ENCODE measurements around the gene ADAD2. TPM values are rescaled to one million over a fixed set of nuclear protein-coding genes. Genes with fewer than 3 reads are reported as not detected.

ADAD2 gene
- total and polyA plus RNA-seq, 4 donors: 0.20 to 1.3 (median 0.45) TPM

GRCh38 chr16:84240455-84240854 lies 49.5 kb downstream of the ADAD2 start:
- Histone ChIP-seq H3K27me3 (ENCODE audit: control insufficient read depth, insufficient read depth, low read length) (no peaks in the 10 kb centered on the region), H3K27ac (ENCODE audit: low read depth, low read length) (no peak overlapping the region), H3K4me3 (ENCODE audit: low read depth, low read length) (no peak overlapping the region), H3K9me3 (ENCODE audit: control insufficient read depth, insufficient read depth, low read length) (no peaks in the 10 kb centered on the region), H3K4me1 (ENCODE audit: control insufficient read depth, insufficient read depth, low read length) (peaks cover 20% of the 10 kb centered on the region), H3K36me3 (ENCODE audit: control insufficient read depth, insufficient read depth, low read length) (no peaks in the 10 kb centered on the region)
- no peak for DNase-seq (ENCODE audit: low read depth in 4 of 6, low spot score in 6 of 6)
- 89% methylated on average over 2 of the region's 2 CpGs for WGBS (ENCODE audit: insufficient coverage)

- Histone ChIP-seq H3K36me3 (ENCODE audit: control insufficient read depth, insufficient read depth, low read length) (no peaks in the 10 kb centered on the region), H3K9me3 (ENCODE audit: control insufficient read depth, insufficient read depth, low read length) (no peaks in the 10 kb centered on the region), H3K27ac (ENCODE audit: low read depth, low read length) (no peak overlapping the region), H3K27me3 (ENCODE audit: control insufficient read depth, insufficient read depth, low read length) (no peaks in the 10 kb centered on the region), H3K4me1 (ENCODE audit: control insufficient read depth, insufficient read depth, low read length) (peaks cover 13% of the 10 kb centered on the region), H3K4me3 (ENCODE audit: low read depth, low read length) (no peak overlapping the region)
- DNase-seq (ENCODE audit: low read depth in 4 of 6, low spot score in 6 of 6): no peak
- no CpG with 5 or more reads among the region's 1 CpG for WGBS (ENCODE audit: insufficient coverage)
These were observed 50.8 kb downstream of the ADAD2 start for GRCh38 chr16:84241778-84242177.

GRCh38 chr16:84242839-84243238 lies 51.9 kb downstream of the ADAD2 start:
- H3K27me3 ChIP-seq (ENCODE audit: control insufficient read depth, insufficient read depth, low read length): no peaks in the 10 kb centered on the region
- no peak overlapping the region for H3K27ac ChIP-seq (ENCODE audit: low read depth, low read length)
- peaks cover 13% of the 10 kb centered on the region for H3K4me1 ChIP-seq (ENCODE audit: control insufficient read depth, insufficient read depth, low read length)
- 92% methylated on average over 6 of the region's 9 CpGs for WGBS (ENCODE audit: insufficient coverage)
- no peaks in the 10 kb centered on the region for H3K36me3 ChIP-seq (ENCODE audit: control insufficient read depth, insufficient read depth, low read length)
- no peaks in the 10 kb centered on the region for H3K9me3 ChIP-seq (ENCODE audit: control insufficient read depth, insufficient read depth, low read length)
- no peak for DNase-seq (ENCODE audit: low read depth in 4 of 6, low spot score in 6 of 6)
- no peak overlapping the region for H3K4me3 ChIP-seq (ENCODE audit: low read depth, low read length)

- no peak overlapping the region for H3K27ac ChIP-seq (ENCODE audit: low read depth, low read length)
- DNase-seq (ENCODE audit: low read depth in 4 of 6, low spot score in 6 of 6): no peak
- H3K4me1 ChIP-seq (ENCODE audit: control insufficient read depth, insufficient read depth, low read length): peaks cover 13% of the 10 kb centered on the region
These were observed 52.8 kb downstream of the ADAD2 start for GRCh38 chr16:84243732-84244131.

GRCh38 chr16:84244728-84245127 lies 53.8 kb downstream of the ADAD2 start:
- DNase-seq (ENCODE audit: low read depth in 4 of 6, low spot score in 6 of 6): no peak
- WGBS (ENCODE audit: insufficient coverage): 100% methylated on average over 2 of the region's 2 CpGs
- no peaks in the 10 kb centered on the region for H3K9me3 ChIP-seq (ENCODE audit: control insufficient read depth, insufficient read depth, low read length)

More at GRCh38 chr16:84243732-84244131, 52.8 kb downstream of the ADAD2 start:
- Histone ChIP-seq H3K27me3 (ENCODE audit: control insufficient read depth, insufficient read depth, low read length) (no peaks in the 10 kb centered on the region), H3K9me3 (ENCODE audit: control insufficient read depth, insufficient read depth, low read length) (no peaks in the 10 kb centered on the region), H3K36me3 (ENCODE audit: control insufficient read depth, insufficient read depth, low read length) (no peaks in the 10 kb centered on the region), H3K4me3 (ENCODE audit: low read depth, low read length) (no peak overlapping the region)
- no CpG with 5 or more reads among the region's 1 CpG for WGBS (ENCODE audit: insufficient coverage)

GRCh38 chr16:84245956-84246678 lies 55.2 kb downstream of the ADAD2 start:
- no peaks in the 10 kb centered on the region for H3K36me3 ChIP-seq (ENCODE audit: control insufficient read depth, insufficient read depth, low read length)
- no peak overlapping the region for H3K4me3 ChIP-seq (ENCODE audit: low read depth, low read length)
- 75% methylated on average over 9 of the region's 10 CpGs for WGBS (ENCODE audit: insufficient coverage)
- no peak overlapping the region for H3K27ac ChIP-seq (ENCODE audit: low read depth, low read length)
- H3K27me3 ChIP-seq (ENCODE audit: control insufficient read depth, insufficient read depth, low read length): no peaks in the 10 kb centered on the region
- no peaks in the 10 kb centered on the region for H3K9me3 ChIP-seq (ENCODE audit: control insufficient read depth, insufficient read depth, low read length)
- peak in 1 of 6 donors; percentile 30 for DNase-seq (ENCODE audit: low read depth in 4 of 6, low spot score in 6 of 6)
- peaks cover 5% of the 10 kb centered on the region for H3K4me1 ChIP-seq (ENCODE audit: control insufficient read depth, insufficient read depth, low read length)

More at GRCh38 chr16:84244728-84245127, 53.8 kb downstream of the ADAD2 start:
- no peaks in the 10 kb centered on the region for H3K36me3 ChIP-seq (ENCODE audit: control insufficient read depth, insufficient read depth, low read length)
- H3K27me3 ChIP-seq (ENCODE audit: control insufficient read depth, insufficient read depth, low read length): no peaks in the 10 kb centered on the region
- H3K27ac ChIP-seq (ENCODE audit: low read depth, low read length): no peak overlapping the region
- H3K4me3 ChIP-seq (ENCODE audit: low read depth, low read length): no peak overlapping the region
- H3K4me1 ChIP-seq (ENCODE audit: control insufficient read depth, insufficient read depth, low read length): peaks cover 9% of the 10 kb centered on the region

- DNase-seq (ENCODE audit: low read depth in 4 of 6, low spot score in 6 of 6): no peak
These were observed 55.7 kb downstream of the ADAD2 start for GRCh38 chr16:84246679-84247077.

More at GRCh38 chr16:84246679-84247077, 55.7 kb downstream of the ADAD2 start:
- Histone ChIP-seq H3K4me1 (ENCODE audit: control insufficient read depth, insufficient read depth, low read length) (peaks cover 5% of the 10 kb centered on the region), H3K27ac (ENCODE audit: low read depth, low read length) (no peak overlapping the region), H3K27me3 (ENCODE audit: control insufficient read depth, insufficient read depth, low read length) (no peaks in the 10 kb centered on the region), H3K9me3 (ENCODE audit: control insufficient read depth, insufficient read depth, low read length) (no peaks in the 10 kb centered on the region), H3K36me3 (ENCODE audit: control insufficient read depth, insufficient read depth, low read length) (no peaks in the 10 kb centered on the region), H3K4me3 (ENCODE audit: low read depth, low read length) (no peak overlapping the region)
- WGBS (ENCODE audit: insufficient coverage): no CpG with 5 or more reads among the region's 5 CpGs

Other genes with a start within 250 kb of the ADAD2 start
- gene OSGIN1, start 237.9 kb upstream of the ADAD2 start, total RNA-seq: under 1 TPM; 0.20 to 0.44 TPM
- gene OSGIN1, start 237.9 kb upstream of the ADAD2 start, polyA plus RNA-seq (ENCODE audit: insufficient read length in 2 of 2): 1 to 10 TPM in 1 of 2 donors, under 1 TPM in 1; 0.92 to 1.2 TPM
- 10 to 100 TPM; 12.7 to 14.9 TPM for gene NECAB2, start 222.9 kb upstream of the ADAD2 start, total RNA-seq
- gene NECAB2, start 222.9 kb upstream of the ADAD2 start, polyA plus RNA-seq (ENCODE audit: insufficient read length in 2 of 2): 10 to 100 TPM; 78.5 to 82.1 TPM
- 1 to 10 TPM in 1 of 2 donors, under 1 TPM in 1; 0.28 to 1.4 TPM for gene SLC38A8, start 148.4 kb upstream of the ADAD2 start, total RNA-seq
- 1 to 10 TPM in 1 of 2 donors, under 1 TPM in 1; 0.97 to 1.1 TPM for gene SLC38A8, start 148.4 kb upstream of the ADAD2 start, polyA plus RNA-seq (ENCODE audit: insufficient read length in 2 of 2)
- gene MBTPS1, start 74.2 kb upstream of the ADAD2 start, total RNA-seq: 10 to 100 TPM; 71.3 to 84.3 TPM
- gene MBTPS1, start 74.2 kb upstream of the ADAD2 start, polyA plus RNA-seq (ENCODE audit: insufficient read length in 2 of 2): 10 to 100 TPM; 66.2 to 78.5 TPM
- gene HSDL1, start 46.0 kb upstream of the ADAD2 start, total RNA-seq: 10 to 100 TPM; 59.8 to 74.5 TPM
- 10 to 100 TPM; 68.7 to 77.2 TPM for gene HSDL1, start 46.0 kb upstream of the ADAD2 start, polyA plus RNA-seq (ENCODE audit: insufficient read length in 2 of 2)
- 10 to 100 TPM in 1 of 2 donors, 1 to 10 TPM in 1; 2.7 to 20.1 TPM for gene DNAAF1, start 45.8 kb upstream of the ADAD2 start, total RNA-seq
- 10 to 100 TPM; 20.9 to 21.2 TPM for gene DNAAF1, start 45.8 kb upstream of the ADAD2 start, polyA plus RNA-seq (ENCODE audit: insufficient read length in 2 of 2)
- 10 to 100 TPM; 14.9 to 37.7 TPM for gene TAF1C, start 4.1 kb upstream of the ADAD2 start, total RNA-seq
- gene TAF1C, start 4.1 kb upstream of the ADAD2 start, polyA plus RNA-seq (ENCODE audit: insufficient read length in 2 of 2): 10 to 100 TPM; 55.3 to 64.9 TPM
- gene KCNG4, start 48.9 kb downstream of the ADAD2 start, total RNA-seq: under 1 TPM; 0.06 to 0.30 TPM
- under 1 TPM; 0.33 to 0.44 TPM for gene KCNG4, start 48.9 kb downstream of the ADAD2 start, polyA plus RNA-seq (ENCODE audit: insufficient read length in 2 of 2)
- gene WFDC1, start 103.7 kb downstream of the ADAD2 start, total RNA-seq: 1 to 10 TPM; 3.8 to 9.3 TPM
- gene WFDC1, start 103.7 kb downstream of the ADAD2 start, polyA plus RNA-seq (ENCODE audit: insufficient read length in 2 of 2): 10 to 100 TPM in 1 of 2 donors, 1 to 10 TPM in 1; 9.0 to 10.4 TPM
- 1 to 10 TPM; 1.4 to 2.2 TPM for gene ATP2C2, start 177.4 kb downstream of the ADAD2 start, total RNA-seq
- gene ATP2C2, start 177.4 kb downstream of the ADAD2 start, polyA plus RNA-seq (ENCODE audit: insufficient read length in 2 of 2): 1 to 10 TPM; 3.1 to 4.2 TPM